ENCODE measurements around the gene MRPL42. TPM values are rescaled to one million over a fixed set of nuclear protein-coding genes. Genes with fewer than 3 reads are reported as not detected.

Gene MRPL42
- polyA plus RNA-seq, 1 donor (not counting 4 experiments of a cell fraction or from before 2014, with no cell fraction given), result 110 TPM

GRCh38 chr12:93519859-93520258 lies 52.5 kb downstream of the MRPL42 start:
- H3K4me2 ChIP-seq (ENCODE audit: control insufficient read depth, extremely low read depth, insufficient read depth, low read depth, low read length), result no peak overlapping the region
- no peak overlapping the region for H3K9ac ChIP-seq (ENCODE audit: control insufficient read depth, extremely low read depth, insufficient read depth, low read length)
- no peaks in the 10 kb centered on the region for H3K27me3 ChIP-seq (ENCODE audit: control insufficient read depth, extremely low read depth, insufficient read depth, low read length)
- no peaks in the 10 kb centered on the region for H3K36me3 ChIP-seq (ENCODE audit: control insufficient read depth in 2 of 2, extremely low read depth in 1 of 2, insufficient read depth in 2 of 2, low read length in 2 of 2)
- no peaks in the 10 kb centered on the region for H3K9me3 ChIP-seq (ENCODE audit: control insufficient read depth, low read depth, low read length)
- H3K27ac ChIP-seq (ENCODE audit: control insufficient read depth, insufficient read depth, low read length), result no peak overlapping the region
- no peak overlapping the region for H3K4me3 ChIP-seq (ENCODE audit: control insufficient read depth in 2 of 3, extremely low read depth in 1 of 3, insufficient read depth in 2 of 3, low read depth in 1 of 3, low read length in 3 of 3)
- dilution Hi-C loops (cut with MboI; ENCODE audit: extremely low pct_ligation_motif_present, low sequenced_read_pairs), result no loop called here
- no peak overlapping the region for H2AFZ ChIP-seq (ENCODE audit: control insufficient read depth, low read length)
- H3K4me1 ChIP-seq (ENCODE audit: control insufficient read depth, extremely low read depth, insufficient read depth, low read length), result peaks cover 2% of the 10 kb centered on the region
- no peaks in the 10 kb centered on the region for H3K79me2 ChIP-seq (ENCODE audit: control insufficient read depth, insufficient read depth, low read length)
- TF ChIP-seq EZH2 (IDR thresholded peaks at IDR 0.05; ENCODE audit: low read length), result no peak
- no peak for TF ChIP-seq CTCF (optimal IDR thresholded peaks at IDR 0.05 in 1 of 3, IDR thresholded peaks at IDR 0.05 in 1 of 3, conservative IDR thresholded peaks at IDR 0.05 in 1 of 3; ENCODE audit: extremely low read depth in 1 of 3, insufficient read depth in 2 of 3, low read length in 3 of 3)
- H4K20me1 ChIP-seq (ENCODE audit: control insufficient read depth, extremely low read depth, insufficient read depth, low read length), result no peaks in the 10 kb centered on the region
- FAIRE-seq, result no peak
- no peak for DNase-seq (ENCODE audit: low read depth, low spot score)
- H3K9me1 ChIP-seq (ENCODE audit: control insufficient read depth, extremely low read depth, insufficient read depth, low read length), result no peaks in the 10 kb centered on the region

GRCh38 chr12:93520454-93520853 lies 53.1 kb downstream of the MRPL42 start:
- H3K4me3 ChIP-seq (ENCODE audit: control insufficient read depth in 2 of 3, extremely low read depth in 1 of 3, insufficient read depth in 2 of 3, low read depth in 1 of 3, low read length in 3 of 3), result no peak overlapping the region

More at GRCh38 chr12:93520454-93520853, 53.1 kb downstream of the MRPL42 start:
- H3K9me1 ChIP-seq (ENCODE audit: control insufficient read depth, extremely low read depth, insufficient read depth, low read length), result no peaks in the 10 kb centered on the region
- TF ChIP-seq EZH2 (IDR thresholded peaks at IDR 0.05; ENCODE audit: low read length), result no peak
- no peak for TF ChIP-seq CTCF (optimal IDR thresholded peaks at IDR 0.05 in 1 of 3, IDR thresholded peaks at IDR 0.05 in 1 of 3, conservative IDR thresholded peaks at IDR 0.05 in 1 of 3; ENCODE audit: extremely low read depth in 1 of 3, insufficient read depth in 2 of 3, low read length in 3 of 3)
- no peak overlapping the region for H3K9ac ChIP-seq (ENCODE audit: control insufficient read depth, extremely low read depth, insufficient read depth, low read length)
- H4K20me1 ChIP-seq (ENCODE audit: control insufficient read depth, extremely low read depth, insufficient read depth, low read length), result no peaks in the 10 kb centered on the region
- H3K27me3 ChIP-seq (ENCODE audit: control insufficient read depth, extremely low read depth, insufficient read depth, low read length), result no peaks in the 10 kb centered on the region
- FAIRE-seq (no peak), DNase-seq (ENCODE audit: low read depth, low spot score) (no peak)
- no peaks in the 10 kb centered on the region for H3K36me3 ChIP-seq (ENCODE audit: control insufficient read depth in 2 of 2, extremely low read depth in 1 of 2, insufficient read depth in 2 of 2, low read length in 2 of 2)
- no peak overlapping the region for H2AFZ ChIP-seq (ENCODE audit: control insufficient read depth, low read length)
- no peaks in the 10 kb centered on the region for H3K79me2 ChIP-seq (ENCODE audit: control insufficient read depth, insufficient read depth, low read length)
- H3K9me3 ChIP-seq (ENCODE audit: control insufficient read depth, low read depth, low read length), result no peaks in the 10 kb centered on the region
- H3K27ac ChIP-seq (ENCODE audit: control insufficient read depth, insufficient read depth, low read length), result no peak overlapping the region
- H3K4me1 ChIP-seq (ENCODE audit: control insufficient read depth, extremely low read depth, insufficient read depth, low read length), result no peaks in the 10 kb centered on the region
- dilution Hi-C loops (cut with MboI; ENCODE audit: extremely low pct_ligation_motif_present, low sequenced_read_pairs), result no loop called here
- H3K4me2 ChIP-seq (ENCODE audit: control insufficient read depth, extremely low read depth, insufficient read depth, low read depth, low read length), result no peak overlapping the region

Data from keratinocyte (primary cell).